ENCODE measurements around the gene QKI. TPM values are rescaled to one million over a fixed set of nuclear protein-coding genes. Genes with fewer than 3 reads are reported as not detected.

The QKI gene
- total and polyA plus RNA-seq, 9 donors = 44.6 to 151 (median 105) TPM

- Histone ChIP-seq H3K27me3 (no peaks in the 10 kb centered on the region), H3K4me3 (no peak overlapping the region), H3K4me1 (ENCODE audit: insufficient read depth) (no peaks in the 10 kb centered on the region), H3K9me3 (no peaks in the 10 kb centered on the region), H3K27ac (no peak overlapping the region), H3K36me3 (no peaks in the 10 kb centered on the region)
- 59 to 67% (median 60%) methylated on average over 13 of the region's 13 CpGs for WGBS, 3 donors
- TF ChIP-seq EP300 (IDR thresholded peaks at IDR 0.05) (no peak), CTCF (IDR thresholded peaks at IDR 0.05) (no peak), POLR2A (IDR thresholded peaks at IDR 0.05) (no peak)
- intact Hi-C loops (cut with DNase I) = no loop called here
- DNase-seq = peak in 1 of 5 donors; percentile 25
These were observed 164.8 kb downstream of the QKI start for GRCh38 chr6:163579111-163579879.

- H3K27ac ChIP-seq = no peak overlapping the region
- no peak overlapping the region for H3K4me3 ChIP-seq
- 40 to 46% (median 41%) methylated on average over 4 of the region's 4 CpGs for WGBS, 3 donors
- no peak for DNase-seq
- intact Hi-C loops (cut with DNase I) = no loop called here
- H3K36me3 ChIP-seq = no peaks in the 10 kb centered on the region
- H3K4me1 ChIP-seq (ENCODE audit: insufficient read depth) = no peaks in the 10 kb centered on the region
- H3K9me3 ChIP-seq = no peaks in the 10 kb centered on the region
- TF ChIP-seq POLR2A (IDR thresholded peaks at IDR 0.05) (no peak), EP300 (IDR thresholded peaks at IDR 0.05) (no peak), CTCF (IDR thresholded peaks at IDR 0.05) (no peak)
- no peaks in the 10 kb centered on the region for H3K27me3 ChIP-seq
These were observed 165.4 kb downstream of the QKI start for GRCh38 chr6:163579880-163580295.

GRCh38 chr6:163580311-163581030 lies 166.0 kb downstream of the QKI start:
- H3K4me3 ChIP-seq = no peak overlapping the region
- H3K4me1 ChIP-seq (ENCODE audit: insufficient read depth) = no peaks in the 10 kb centered on the region
- no peaks in the 10 kb centered on the region for H3K36me3 ChIP-seq
- TF ChIP-seq POLR2A (IDR thresholded peaks at IDR 0.05) = no peak
- no peak for TF ChIP-seq EP300 (IDR thresholded peaks at IDR 0.05)
- no peak for TF ChIP-seq CTCF (IDR thresholded peaks at IDR 0.05)
- DNase-seq = no peak
- H3K9me3 ChIP-seq = no peaks in the 10 kb centered on the region
- H3K27me3 ChIP-seq = no peaks in the 10 kb centered on the region
- WGBS, 3 donors = 29 to 39% (median 33%) methylated on average over 8 of the region's 8 CpGs
- H3K27ac ChIP-seq = no peak overlapping the region
- intact Hi-C loops (cut with DNase I) = no loop called here

GRCh38 chr6:163583558-163583957 lies 169.0 kb downstream of the QKI start:
- Histone ChIP-seq H3K9me3 (no peaks in the 10 kb centered on the region), H3K27ac (no peak overlapping the region), H3K36me3 (no peaks in the 10 kb centered on the region), H3K4me3 (no peak overlapping the region), H3K27me3 (no peaks in the 10 kb centered on the region), H3K4me1 (ENCODE audit: insufficient read depth) (no peaks in the 10 kb centered on the region)
- DNase-seq = no peak
- 83 to 86% (median 84%) methylated on average over 7 of the region's 7 CpGs for WGBS, 3 donors
- TF ChIP-seq CTCF (IDR thresholded peaks at IDR 0.05) (no peak), EP300 (IDR thresholded peaks at IDR 0.05) (no peak), POLR2A (IDR thresholded peaks at IDR 0.05) (no peak)
- intact Hi-C loops (cut with DNase I) = no loop called here

Data from ovary (tissue), 9 donors.